Choroid plexus epithelial cell (primary cell): Measurements from ENCODE around the gene IFITM10.

Experiments
- DNase-seq: peaks from one replicate; pipeline ENCODE4 v3.0.0-alpha.2; 2010; ENCODE audit warnings: low read depth
- H3K4me3 ChIP-seq: 2 replicates; pipeline ENCODE4 v1.5.1; 2011; ENCODE audit warnings: low read depth, mild to moderate bottlenecking, control low read depth, low read length, moderate library complexity
- TF ChIP-seq, protein P1 (sequence below): conservative IDR thresholded peaks from 2 replicates; pipeline ENCODE4 v1.5.1; 2011; ENCODE audit warnings: low read depth, mild to moderate bottlenecking, control low read depth, inconsistent platforms, low read length, moderate library complexity

IFITM10 gene

DNA sequence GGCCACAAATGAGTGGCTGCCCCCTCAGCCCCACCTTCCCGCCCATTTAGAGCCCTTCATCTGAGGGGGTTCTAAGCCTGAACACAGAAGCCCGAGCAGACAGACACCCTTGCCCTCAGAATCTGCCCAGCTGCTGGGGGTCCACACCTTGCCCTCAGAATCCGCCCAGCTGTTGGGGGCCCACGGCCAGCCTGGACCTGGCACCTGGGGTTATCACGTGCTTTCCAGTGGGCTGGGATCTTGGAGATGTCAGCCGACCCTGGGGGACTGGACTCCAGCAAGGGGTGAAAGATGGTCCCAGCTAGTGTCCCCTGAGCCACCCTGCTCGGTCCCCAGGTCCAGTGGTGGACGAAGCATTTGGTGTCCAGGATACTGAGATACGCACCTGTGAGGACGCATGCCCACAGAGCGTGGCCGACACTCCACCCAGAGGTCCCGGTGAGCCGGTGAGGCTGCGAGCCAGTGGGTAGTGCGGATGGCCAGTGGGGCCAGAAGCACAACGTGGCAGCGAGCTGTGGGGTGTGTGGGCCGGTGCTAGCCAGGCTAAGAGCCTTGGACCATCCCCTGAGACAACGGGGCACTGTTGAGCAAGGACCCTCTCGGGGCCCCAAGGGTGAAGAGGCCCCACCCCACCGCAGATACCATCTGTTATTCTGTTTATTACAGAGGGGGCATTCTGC is 16.5 kb upstream of the IFITM10 start:
- TF ChIP-seq, protein P1, sequence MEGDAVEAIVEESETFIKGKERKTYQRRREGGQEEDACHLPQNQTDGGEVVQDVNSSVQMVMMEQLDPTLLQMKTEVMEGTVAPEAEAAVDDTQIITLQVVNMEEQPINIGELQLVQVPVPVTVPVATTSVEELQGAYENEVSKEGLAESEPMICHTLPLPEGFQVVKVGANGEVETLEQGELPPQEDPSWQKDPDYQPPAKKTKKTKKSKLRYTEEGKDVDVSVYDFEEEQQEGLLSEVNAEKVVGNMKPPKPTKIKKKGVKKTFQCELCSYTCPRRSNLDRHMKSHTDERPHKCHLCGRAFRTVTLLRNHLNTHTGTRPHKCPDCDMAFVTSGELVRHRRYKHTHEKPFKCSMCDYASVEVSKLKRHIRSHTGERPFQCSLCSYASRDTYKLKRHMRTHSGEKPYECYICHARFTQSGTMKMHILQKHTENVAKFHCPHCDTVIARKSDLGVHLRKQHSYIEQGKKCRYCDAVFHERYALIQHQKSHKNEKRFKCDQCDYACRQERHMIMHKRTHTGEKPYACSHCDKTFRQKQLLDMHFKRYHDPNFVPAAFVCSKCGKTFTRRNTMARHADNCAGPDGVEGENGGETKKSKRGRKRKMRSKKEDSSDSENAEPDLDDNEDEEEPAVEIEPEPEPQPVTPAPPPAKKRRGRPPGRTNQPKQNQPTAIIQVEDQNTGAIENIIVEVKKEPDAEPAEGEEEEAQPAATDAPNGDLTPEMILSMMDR = no peak
- no peak overlapping the region for H3K4me3 ChIP-seq
- no peak for DNase-seq

DNA sequence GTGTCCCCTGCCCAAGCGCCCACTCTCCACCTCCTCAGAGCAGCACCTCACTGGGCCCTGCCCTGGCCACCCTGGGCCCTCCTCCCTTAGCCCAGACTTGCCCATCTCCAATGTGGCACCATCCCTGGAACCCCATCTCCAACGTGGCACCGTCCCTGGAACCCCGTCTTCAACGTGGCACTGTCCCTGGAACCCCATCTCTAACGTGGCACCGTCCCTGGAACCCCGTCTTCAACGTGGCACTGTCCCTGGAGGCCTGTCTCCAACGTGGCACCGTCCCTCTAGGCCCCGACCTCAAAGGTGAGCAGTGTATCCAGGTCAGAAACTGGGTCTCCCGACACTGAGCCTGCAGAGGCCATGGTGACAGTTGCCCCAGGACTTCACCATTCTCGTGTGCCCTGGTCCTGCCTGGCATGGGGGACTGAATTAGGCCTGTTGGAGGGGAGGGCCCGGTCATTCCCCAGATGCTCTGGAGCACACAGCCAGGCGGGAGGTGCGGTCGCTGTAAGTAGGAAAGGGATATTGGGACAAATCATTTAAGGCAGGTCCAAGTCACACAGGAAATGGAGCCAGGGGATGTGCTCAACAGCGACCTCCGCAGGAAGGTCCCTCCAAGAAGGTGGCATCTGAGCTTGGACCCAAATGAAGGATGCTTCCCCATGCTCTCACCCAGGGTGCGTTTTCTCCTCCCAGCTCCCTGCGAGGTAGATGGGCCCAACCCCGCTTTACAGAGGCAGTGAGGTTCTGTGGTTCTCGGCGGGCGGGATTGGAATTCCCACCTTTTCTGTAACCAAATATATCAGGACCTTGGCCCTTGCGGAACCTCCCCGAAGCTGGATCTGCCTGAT is 15.7 kb upstream of the IFITM10 start:
- DNase-seq = no peak
- TF ChIP-seq, protein P1 = peak; percentile 29
- no peak overlapping the region for H3K4me3 ChIP-seq

GRCh38 chr11:1763796-1764661 is 13.6 kb upstream of the IFITM10 start, which contains the start of gene CTSD:
CTSD (minus strand) TSS chr11:1763927; CDS start chr11:1763859, 68 bp downstream.
- peak within 1 kb of the TSS; percentile 91 for H3K4me3 ChIP-seq
- DNase-seq = peak; percentile 80
- TF ChIP-seq, protein P1 = no peak

DNA sequence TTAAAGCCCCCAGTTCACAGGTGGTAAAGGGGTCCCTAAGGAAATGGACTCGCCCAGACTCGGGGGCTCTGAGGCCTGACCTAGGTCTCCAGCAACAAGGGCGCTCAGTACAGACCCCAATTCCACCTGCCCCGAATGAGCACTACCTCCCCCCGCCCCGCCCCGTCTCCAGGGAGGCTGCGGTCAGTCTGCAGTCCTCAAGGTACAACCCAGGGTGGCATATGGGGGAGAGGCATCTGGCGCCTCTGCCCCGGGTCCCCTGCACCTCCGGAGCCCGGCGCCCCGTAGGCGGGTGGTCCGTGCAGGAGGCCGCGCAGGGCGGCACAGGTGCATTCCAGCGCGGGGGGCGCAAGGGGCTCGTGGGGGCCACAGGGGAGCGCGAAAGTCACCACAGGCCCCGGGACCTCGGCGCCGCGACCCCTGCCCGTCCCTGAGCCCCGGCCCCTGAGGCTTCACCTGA is 13.0 kb upstream of the IFITM10 start:
- TF ChIP-seq, protein P1 = no peak
- peak overlapping the region; percentile 91 for H3K4me3 ChIP-seq

GRCh38 chr11:1762537-1763302 is 12.3 kb upstream of the IFITM10 start:
- peak; percentile 39 for DNase-seq
- H3K4me3 ChIP-seq = peak overlapping the region; percentile 91

More for the DNA sequence above, 13.0 kb upstream of the IFITM10 start:
- no peak for DNase-seq

More at GRCh38 chr11:1762537-1763302, 12.3 kb upstream of the IFITM10 start:
- TF ChIP-seq, protein P1 = no peak
